ENCODE measurements around the gene ZBTB43. TPM values are rescaled to one million over a fixed set of nuclear protein-coding genes. Genes with fewer than 3 reads are reported as not detected.

ZBTB43 gene
- total and polyA plus RNA-seq, 2 experiments from 2014 or later: 9.7 to 11.8 TPM

DNA sequence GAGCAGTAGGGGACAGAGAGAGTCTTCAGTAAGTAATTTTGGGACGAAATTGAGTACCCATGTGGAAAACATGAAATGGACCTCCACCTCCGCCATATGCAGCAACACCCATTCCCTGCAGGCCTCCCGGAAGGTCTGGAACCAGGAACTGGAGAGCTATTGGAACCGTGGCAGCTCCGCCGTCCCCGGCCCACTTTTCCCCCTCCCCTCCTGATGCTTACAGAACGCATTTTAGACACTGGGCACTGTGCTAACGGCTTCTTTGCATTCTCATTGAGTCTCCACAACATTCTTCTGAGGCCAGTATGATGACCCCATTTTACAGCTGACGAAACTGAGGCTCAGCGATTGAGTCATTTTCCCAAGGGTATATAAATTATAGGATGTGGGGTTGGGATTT, 20.4 kb upstream of the ZBTB43 start:
- Histone ChIP-seq H3K27ac (ENCODE audit: low read depth) (no peak overlapping the region), H3K36me3 (ENCODE audit: insufficient read depth) (no peaks in the 10 kb centered on the region), H3K4me3 (no peak overlapping the region), H4K20me1 (replicated peaks; ENCODE audit: insufficient read depth) (no peaks in the 10 kb centered on the region), H3K4me2 (no peak overlapping the region), H3K4me1 (ENCODE audit: insufficient read depth) (no peaks in the 10 kb centered on the region), H2AFZ (no peak overlapping the region), H3K27me3 (ENCODE audit: insufficient read depth) (0 out of 2 replicates have a peak, but pooled peaks cover 5% of the 10 kb centered on the region), H3F3A (replicated peaks; ENCODE audit: low read depth) (no peaks in the 10 kb centered on the region), H3K79me2 (replicated peaks; ENCODE audit: insufficient read depth) (no peaks in the 10 kb centered on the region), H3K9me2 (ENCODE audit: insufficient read depth) (no peaks in the 10 kb centered on the region)
- no peak overlapping the region for H3K27ac Mint-ChIP-seq
- no peak overlapping the region for H3K4me3 Mint-ChIP-seq
- no peak for DNase-seq (ENCODE audit: low spot score)
- H3K36me3 Mint-ChIP-seq (ENCODE audit: low read depth): no peaks in the 10 kb centered on the region
- no peak for ATAC-seq
- H3K27me3 Mint-ChIP-seq (ENCODE audit: insufficient read depth, low read depth, poor library complexity): peaks cover 10% of the 10 kb centered on the region
- TF ChIP-seq ZNF114 (CRISPR knock-in tag; IDR thresholded peaks at IDR 0.05) (no peak), EZH2phosphoT487 (IDR thresholded peaks at IDR 0.05; ENCODE audit: unreplicated experiment) (no peak), POLR2AphosphoS5 (IDR thresholded peaks at IDR 0.05; ENCODE audit: low read depth) (no peak), JUNB (IDR thresholded peaks at IDR 0.05; ENCODE audit: unreplicated experiment) (no peak), EZH2 (IDR thresholded peaks at IDR 0.05; ENCODE audit: low read depth, unreplicated experiment) (no peak), STAT1 (IDR thresholded peaks at IDR 0.05; ENCODE audit: unreplicated experiment) (no peak), NANOG (IDR thresholded peaks at IDR 0.05; ENCODE audit: borderline replicate concordance) (no peak), ZNF331 (CRISPR knock-in tag; IDR thresholded peaks at IDR 0.05; ENCODE audit: low read depth) (no peak), CREB1 (CRISPR knock-in tag; IDR thresholded peaks at IDR 0.05; ENCODE audit: low read depth) (no peak)
- TF ChIP-seq, protein P1, sequence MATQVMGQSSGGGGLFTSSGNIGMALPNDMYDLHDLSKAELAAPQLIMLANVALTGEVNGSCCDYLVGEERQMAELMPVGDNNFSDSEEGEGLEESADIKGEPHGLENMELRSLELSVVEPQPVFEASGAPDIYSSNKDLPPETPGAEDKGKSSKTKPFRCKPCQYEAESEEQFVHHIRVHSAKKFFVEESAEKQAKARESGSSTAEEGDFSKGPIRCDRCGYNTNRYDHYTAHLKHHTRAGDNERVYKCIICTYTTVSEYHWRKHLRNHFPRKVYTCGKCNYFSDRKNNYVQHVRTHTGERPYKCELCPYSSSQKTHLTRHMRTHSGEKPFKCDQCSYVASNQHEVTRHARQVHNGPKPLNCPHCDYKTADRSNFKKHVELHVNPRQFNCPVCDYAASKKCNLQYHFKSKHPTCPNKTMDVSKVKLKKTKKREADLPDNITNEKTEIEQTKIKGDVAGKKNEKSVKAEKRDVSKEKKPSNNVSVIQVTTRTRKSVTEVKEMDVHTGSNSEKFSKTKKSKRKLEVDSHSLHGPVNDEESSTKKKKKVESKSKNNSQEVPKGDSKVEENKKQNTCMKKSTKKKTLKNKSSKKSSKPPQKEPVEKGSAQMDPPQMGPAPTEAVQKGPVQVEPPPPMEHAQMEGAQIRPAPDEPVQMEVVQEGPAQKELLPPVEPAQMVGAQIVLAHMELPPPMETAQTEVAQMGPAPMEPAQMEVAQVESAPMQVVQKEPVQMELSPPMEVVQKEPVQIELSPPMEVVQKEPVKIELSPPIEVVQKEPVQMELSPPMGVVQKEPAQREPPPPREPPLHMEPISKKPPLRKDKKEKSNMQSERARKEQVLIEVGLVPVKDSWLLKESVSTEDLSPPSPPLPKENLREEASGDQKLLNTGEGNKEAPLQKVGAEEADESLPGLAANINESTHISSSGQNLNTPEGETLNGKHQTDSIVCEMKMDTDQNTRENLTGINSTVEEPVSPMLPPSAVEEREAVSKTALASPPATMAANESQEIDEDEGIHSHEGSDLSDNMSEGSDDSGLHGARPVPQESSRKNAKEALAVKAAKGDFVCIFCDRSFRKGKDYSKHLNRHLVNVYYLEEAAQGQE (IDR thresholded peaks at IDR 0.05; ENCODE audit: unreplicated experiment): no peak
- TF ChIP-seq, protein P2, sequence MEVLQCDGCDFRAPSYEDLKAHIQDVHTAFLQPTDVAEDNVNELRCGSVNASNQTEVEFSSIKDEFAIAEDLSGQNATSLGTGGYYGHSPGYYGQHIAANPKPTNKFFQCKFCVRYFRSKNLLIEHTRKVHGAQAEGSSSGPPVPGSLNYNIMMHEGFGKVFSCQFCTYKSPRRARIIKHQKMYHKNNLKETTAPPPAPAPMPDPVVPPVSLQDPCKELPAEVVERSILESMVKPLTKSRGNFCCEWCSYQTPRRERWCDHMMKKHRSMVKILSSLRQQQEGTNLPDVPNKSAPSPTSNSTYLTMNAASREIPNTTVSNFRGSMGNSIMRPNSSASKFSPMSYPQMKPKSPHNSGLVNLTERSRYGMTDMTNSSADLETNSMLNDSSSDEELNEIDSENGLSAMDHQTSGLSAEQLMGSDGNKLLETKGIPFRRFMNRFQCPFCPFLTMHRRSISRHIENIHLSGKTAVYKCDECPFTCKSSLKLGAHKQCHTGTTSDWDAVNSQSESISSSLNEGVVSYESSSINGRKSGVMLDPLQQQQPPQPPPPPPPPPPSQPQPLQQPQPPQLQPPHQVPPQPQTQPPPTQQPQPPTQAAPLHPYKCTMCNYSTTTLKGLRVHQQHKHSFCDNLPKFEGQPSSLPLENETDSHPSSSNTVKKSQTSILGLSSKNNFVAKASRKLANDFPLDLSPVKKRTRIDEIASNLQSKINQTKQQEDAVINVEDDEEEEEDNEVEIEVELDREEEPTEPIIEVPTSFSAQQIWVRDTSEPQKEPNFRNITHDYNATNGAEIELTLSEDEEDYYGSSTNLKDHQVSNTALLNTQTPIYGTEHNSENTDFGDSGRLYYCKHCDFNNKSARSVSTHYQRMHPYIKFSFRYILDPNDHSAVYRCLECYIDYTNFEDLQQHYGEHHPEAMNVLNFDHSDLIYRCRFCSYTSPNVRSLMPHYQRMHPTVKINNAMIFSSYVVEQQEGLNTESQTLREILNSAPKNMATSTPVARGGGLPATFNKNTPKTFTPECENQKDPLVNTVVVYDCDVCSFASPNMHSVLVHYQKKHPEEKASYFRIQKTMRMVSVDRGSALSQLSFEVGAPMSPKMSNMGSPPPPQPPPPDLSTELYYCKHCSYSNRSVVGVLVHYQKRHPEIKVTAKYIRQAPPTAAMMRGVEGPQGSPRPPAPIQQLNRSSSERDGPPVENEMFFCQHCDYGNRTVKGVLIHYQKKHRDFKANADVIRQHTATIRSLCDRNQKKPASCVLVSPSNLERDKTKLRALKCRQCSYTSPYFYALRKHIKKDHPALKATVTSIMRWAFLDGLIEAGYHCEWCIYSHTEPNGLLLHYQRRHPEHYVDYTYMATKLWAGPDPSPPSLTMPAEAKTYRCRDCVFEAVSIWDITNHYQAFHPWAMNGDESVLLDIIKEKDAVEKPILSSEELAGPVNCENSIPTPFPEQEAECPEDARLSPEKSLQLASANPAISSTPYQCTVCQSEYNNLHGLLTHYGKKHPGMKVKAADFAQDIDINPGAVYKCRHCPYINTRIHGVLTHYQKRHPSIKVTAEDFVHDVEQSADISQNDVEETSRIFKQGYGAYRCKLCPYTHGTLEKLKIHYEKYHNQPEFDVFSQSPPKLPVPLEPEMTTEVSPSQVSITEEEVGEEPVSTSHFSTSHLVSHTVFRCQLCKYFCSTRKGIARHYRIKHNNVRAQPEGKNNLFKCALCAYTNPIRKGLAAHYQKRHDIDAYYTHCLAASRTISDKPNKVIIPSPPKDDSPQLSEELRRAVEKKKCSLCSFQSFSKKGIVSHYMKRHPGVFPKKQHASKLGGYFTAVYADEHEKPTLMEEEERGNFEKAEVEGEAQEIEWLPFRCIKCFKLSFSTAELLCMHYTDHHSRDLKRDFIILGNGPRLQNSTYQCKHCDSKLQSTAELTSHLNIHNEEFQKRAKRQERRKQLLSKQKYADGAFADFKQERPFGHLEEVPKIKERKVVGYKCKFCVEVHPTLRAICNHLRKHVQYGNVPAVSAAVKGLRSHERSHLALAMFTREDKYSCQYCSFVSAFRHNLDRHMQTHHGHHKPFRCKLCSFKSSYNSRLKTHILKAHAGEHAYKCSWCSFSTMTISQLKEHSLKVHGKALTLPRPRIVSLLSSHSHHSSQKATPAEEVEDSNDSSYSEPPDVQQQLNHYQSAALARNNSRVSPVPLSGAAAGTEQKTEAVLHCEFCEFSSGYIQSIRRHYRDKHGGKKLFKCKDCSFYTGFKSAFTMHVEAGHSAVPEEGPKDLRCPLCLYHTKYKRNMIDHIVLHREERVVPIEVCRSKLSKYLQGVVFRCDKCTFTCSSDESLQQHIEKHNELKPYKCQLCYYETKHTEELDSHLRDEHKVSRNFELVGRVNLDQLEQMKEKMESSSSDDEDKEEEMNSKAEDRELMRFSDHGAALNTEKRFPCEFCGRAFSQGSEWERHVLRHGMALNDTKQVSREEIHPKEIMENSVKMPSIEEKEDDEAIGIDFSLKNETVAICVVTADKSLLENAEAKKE (CRISPR knock-in tag; IDR thresholded peaks at IDR 0.05): no peak
- TF ChIP-seq, protein P3, sequence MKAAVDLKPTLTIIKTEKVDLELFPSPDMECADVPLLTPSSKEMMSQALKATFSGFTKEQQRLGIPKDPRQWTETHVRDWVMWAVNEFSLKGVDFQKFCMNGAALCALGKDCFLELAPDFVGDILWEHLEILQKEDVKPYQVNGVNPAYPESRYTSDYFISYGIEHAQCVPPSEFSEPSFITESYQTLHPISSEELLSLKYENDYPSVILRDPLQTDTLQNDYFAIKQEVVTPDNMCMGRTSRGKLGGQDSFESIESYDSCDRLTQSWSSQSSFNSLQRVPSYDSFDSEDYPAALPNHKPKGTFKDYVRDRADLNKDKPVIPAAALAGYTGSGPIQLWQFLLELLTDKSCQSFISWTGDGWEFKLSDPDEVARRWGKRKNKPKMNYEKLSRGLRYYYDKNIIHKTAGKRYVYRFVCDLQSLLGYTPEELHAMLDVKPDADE (IDR thresholded peaks at IDR 0.05): no peak
- TF ChIP-seq, protein P4, sequence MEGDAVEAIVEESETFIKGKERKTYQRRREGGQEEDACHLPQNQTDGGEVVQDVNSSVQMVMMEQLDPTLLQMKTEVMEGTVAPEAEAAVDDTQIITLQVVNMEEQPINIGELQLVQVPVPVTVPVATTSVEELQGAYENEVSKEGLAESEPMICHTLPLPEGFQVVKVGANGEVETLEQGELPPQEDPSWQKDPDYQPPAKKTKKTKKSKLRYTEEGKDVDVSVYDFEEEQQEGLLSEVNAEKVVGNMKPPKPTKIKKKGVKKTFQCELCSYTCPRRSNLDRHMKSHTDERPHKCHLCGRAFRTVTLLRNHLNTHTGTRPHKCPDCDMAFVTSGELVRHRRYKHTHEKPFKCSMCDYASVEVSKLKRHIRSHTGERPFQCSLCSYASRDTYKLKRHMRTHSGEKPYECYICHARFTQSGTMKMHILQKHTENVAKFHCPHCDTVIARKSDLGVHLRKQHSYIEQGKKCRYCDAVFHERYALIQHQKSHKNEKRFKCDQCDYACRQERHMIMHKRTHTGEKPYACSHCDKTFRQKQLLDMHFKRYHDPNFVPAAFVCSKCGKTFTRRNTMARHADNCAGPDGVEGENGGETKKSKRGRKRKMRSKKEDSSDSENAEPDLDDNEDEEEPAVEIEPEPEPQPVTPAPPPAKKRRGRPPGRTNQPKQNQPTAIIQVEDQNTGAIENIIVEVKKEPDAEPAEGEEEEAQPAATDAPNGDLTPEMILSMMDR (conservative IDR thresholded peaks at IDR 0.05; ENCODE audit: low read depth in 2 of 2): no peak
- H3K9me3 Mint-ChIP-seq: no peaks in the 10 kb centered on the region
- H3K4me1 Mint-ChIP-seq: 0 out of 3 replicates have a peak, but pooled peaks cover 2% of the 10 kb centered on the region

Data from GM23338 (cell line).